HG03432 (cell line): Measurements from ENCODE around the gene LSAMP.
"Not testable (repeated sequence)": the region's sequence is repeated elsewhere in the genome, so short reads cannot be mapped to it uniquely, and the experiment has no call there.

Source experiments
- ATAC-seq: cut with Tn5 transposase; IDR thresholded peaks from one replicate; pipeline ENCODE4 v1.9.1; 2021; ENCODE audit warnings: mild to moderate bottlenecking, moderate library complexity; ENCODE audit not compliant: unreplicated experiment

Gene LSAMP

GRCh38 chr3:115857518-115858136 lies 587.7 kb downstream of the LSAMP start:
- ATAC-seq = no peak

GRCh38 chr3:115855911-115856310 lies 589.4 kb downstream of the LSAMP start:
- no peak for ATAC-seq

- ATAC-seq = no peak
These were observed 592.2 kb downstream of the LSAMP start for GRCh38 chr3:115853104-115853503.

GRCh38 chr3:115852278-115852677 lies 593.0 kb downstream of the LSAMP start:
- no peak for ATAC-seq

GRCh38 chr3:115851571-115851970 lies 593.7 kb downstream of the LSAMP start:
- ATAC-seq = no peak

GRCh38 chr3:115848641-115849040 lies 596.6 kb downstream of the LSAMP start:
- no peak for ATAC-seq

- no peak for ATAC-seq
These were observed 599.3 kb downstream of the LSAMP start for GRCh38 chr3:115845986-115846385.

- ATAC-seq = not testable (repeated sequence)
These were observed 600.6 kb downstream of the LSAMP start for GRCh38 chr3:115844729-115845128.

GRCh38 chr3:115843206-115843605 lies 602.1 kb downstream of the LSAMP start:
- no peak for ATAC-seq

GRCh38 chr3:115839246-115839645 lies 606.0 kb downstream of the LSAMP start:
- ATAC-seq = no peak

- ATAC-seq = no peak
These were observed 606.5 kb downstream of the LSAMP start for GRCh38 chr3:115838786-115839185.

GRCh38 chr3:115836944-115837343 lies 608.3 kb downstream of the LSAMP start:
- no peak for ATAC-seq

GRCh38 chr3:115835946-115836345 lies 609.3 kb downstream of the LSAMP start:
- ATAC-seq = no peak

- ATAC-seq = no peak
These were observed 611.2 kb downstream of the LSAMP start for GRCh38 chr3:115834068-115834467.

- ATAC-seq = no peak
These were observed 612.2 kb downstream of the LSAMP start for GRCh38 chr3:115833074-115833473.

- ATAC-seq = no peak
These were observed 613.0 kb downstream of the LSAMP start for GRCh38 chr3:115832265-115832664.

- no peak for ATAC-seq
These were observed 613.4 kb downstream of the LSAMP start for GRCh38 chr3:115831864-115832263.

GRCh38 chr3:115830764-115831395 lies 614.4 kb downstream of the LSAMP start:
- ATAC-seq = no peak

GRCh38 chr3:115828401-115828800 lies 616.9 kb downstream of the LSAMP start:
- no peak for ATAC-seq

- no peak for ATAC-seq
These were observed 617.8 kb downstream of the LSAMP start for GRCh38 chr3:115827495-115827894.

- ATAC-seq = no peak
These were observed 620.2 kb downstream of the LSAMP start for GRCh38 chr3:115825046-115825445.

- peak; percentile 37 for ATAC-seq
These were observed 622.2 kb downstream of the LSAMP start for GRCh38 chr3:115823083-115823482.

- no peak for ATAC-seq
These were observed 622.7 kb downstream of the LSAMP start for GRCh38 chr3:115822579-115822978.
